GM19438 (cell line): ENCODE results near the gene VSNL1.

Experiments
- ATAC-seq: cut with Tn5 transposase; IDR thresholded peaks from one replicate; pipeline ENCODE4 v1.9.1; 2021; ENCODE audit warnings: low read depth; ENCODE audit not compliant: unreplicated experiment

The VSNL1 gene

GRCh38 chr2:17607379-17607778 lies 66.9 kb downstream of the VSNL1 start:
- ATAC-seq: no peak

GRCh38 chr2:17608251-17608650 lies 67.8 kb downstream of the VSNL1 start:
- ATAC-seq: no peak

GRCh38 chr2:17610521-17610920 lies 70.0 kb downstream of the VSNL1 start:
- no peak for ATAC-seq

DNA sequence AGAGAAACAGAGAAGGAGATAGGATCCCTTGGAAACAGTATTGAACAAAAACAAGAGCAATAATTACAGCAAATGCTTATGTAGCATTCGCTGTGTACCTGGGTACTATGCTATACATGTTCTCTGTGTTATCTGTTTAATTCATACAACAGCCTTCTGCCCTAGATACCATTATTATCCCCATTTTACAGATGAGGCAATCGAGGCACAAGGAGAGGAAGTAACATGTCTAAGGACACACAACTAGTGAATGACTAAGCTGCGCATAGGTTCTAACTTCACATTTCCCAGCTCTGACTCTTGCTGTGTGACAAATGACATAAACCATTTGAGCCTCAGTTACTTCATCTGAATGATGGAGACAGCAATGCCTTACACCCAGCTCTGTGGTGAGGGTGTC lies 70.5 kb downstream of the VSNL1 start:
- no peak for ATAC-seq

- no peak for ATAC-seq
Observed at GRCh38 chr2:17614174-17614930, 73.9 kb downstream of the VSNL1 start.

DNA sequence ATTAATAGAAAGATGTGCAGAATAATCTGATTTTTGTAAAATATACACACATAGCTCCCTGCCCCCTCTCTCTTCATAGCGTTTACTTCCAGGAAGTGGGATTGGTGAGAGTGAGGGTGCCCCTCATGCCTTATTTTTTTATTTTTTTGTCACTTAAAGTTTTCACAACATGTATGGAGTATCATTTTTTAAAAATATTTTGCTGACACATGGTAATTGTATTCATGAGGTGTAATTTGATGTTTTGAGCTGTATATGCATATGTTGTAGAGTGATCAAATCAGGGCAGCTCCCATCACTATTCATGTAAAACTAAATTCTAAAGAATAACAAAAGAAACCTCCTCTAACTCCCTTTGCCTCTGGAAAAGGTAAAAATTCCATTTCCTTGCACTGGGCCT lies 74.7 kb downstream of the VSNL1 start:
- no peak for ATAC-seq

GRCh38 chr2:17615728-17616351 lies 75.3 kb downstream of the VSNL1 start:
- no peak for ATAC-seq

DNA sequence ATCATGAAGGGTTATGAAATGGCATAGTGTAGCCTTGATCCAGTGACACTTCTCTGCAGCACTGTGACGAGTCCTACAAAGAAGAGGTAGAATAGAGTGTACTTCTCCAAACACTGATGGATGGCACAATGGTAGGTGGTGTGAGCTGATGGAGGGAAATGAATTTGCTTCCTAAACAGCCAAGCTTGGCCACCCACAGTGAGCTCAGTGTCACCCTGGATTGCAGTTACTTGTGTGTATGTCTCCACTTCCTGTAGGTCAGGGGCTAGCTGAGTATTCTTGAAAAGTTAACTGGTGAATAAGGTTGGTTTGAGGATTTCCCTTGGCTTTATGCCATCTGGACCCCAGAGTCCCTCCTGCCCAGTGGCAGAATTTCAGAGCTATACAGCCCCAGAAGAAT lies 75.9 kb downstream of the VSNL1 start:
- no peak for ATAC-seq

DNA sequence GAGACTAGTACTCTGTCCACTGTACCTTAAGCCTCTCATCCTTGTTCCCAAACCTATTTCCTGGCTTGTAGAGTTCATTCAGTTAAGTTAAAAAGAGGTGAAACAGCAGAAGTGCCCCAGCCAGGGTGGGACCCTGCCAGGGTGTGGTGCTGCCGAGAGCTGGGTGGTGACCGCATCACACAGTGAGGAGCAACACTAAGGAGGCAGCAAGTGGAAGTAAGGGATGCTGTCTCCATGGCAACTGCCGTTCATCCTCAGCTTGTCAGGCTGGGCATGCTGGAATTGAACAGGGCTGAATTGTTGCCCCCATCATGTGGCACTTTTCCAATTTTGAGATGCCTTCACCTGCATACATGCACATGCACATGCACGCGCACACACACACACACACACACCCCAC lies 77.0 kb downstream of the VSNL1 start:
- no peak for ATAC-seq

DNA sequence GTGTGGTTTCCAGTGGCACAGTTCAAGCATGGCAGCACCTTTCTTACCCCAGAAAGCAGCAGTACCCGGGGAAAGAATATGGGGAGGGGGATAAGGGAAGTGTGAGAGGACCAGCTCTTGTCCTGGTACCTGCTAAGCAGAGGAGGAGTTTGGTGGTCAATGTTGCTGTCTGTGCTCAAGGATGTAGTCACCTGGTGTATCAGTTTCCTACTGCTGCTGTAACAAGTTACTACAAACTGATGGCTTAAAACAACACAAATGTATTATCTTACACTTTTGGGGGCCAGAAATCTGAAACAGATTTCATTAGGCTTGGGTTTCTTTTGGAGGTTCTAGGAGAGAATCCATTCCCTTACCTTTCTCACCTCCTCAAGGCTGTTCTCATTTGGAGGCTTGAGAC lies 77.5 kb downstream of the VSNL1 start:
- no peak for ATAC-seq

- ATAC-seq: no peak
Observed at GRCh38 chr2:17620280-17620679, 79.8 kb downstream of the VSNL1 start.

DNA sequence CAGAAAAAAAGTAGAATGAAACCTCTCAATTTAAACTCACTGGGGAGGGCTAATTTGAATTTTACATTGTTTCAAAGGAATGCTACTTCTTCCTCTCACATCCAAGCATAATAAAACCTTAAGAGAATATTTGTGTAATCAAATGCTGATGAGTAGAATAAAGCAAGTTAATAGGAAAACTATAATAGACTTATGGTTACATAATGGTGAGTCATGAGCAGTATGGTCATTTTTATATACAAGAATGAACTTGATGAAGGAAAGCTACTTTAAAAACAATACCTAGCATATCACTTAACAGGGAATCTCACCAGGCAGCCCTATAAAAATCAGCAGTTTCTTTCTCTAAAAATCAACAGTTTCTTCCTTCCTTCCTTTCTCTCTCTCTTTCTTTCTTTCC lies 80.3 kb downstream of the VSNL1 start:
- ATAC-seq: no peak

GRCh38 chr2:17621781-17622180 lies 81.3 kb downstream of the VSNL1 start:
- no peak for ATAC-seq

- ATAC-seq: no peak
Observed at GRCh38 chr2:17625446-17625845, 85.0 kb downstream of the VSNL1 start.

DNA sequence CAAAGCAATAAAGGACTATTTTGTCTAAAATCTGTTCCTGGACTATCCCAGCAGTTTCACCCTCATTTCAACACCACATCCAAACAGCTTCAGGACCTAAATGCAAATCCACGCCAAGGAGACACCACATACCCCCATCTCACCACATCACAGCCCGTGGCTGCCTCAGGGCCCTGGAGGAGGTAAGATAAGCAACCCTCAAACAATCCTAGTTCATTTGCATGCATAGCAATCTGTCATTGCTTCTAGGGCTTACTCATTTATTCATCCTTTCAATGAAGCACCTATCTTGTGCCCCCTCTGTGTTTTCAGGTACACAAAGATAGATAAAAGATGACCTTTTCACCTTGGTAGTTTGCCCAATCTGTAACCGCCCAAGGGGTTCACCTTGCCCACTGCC lies 86.5 kb downstream of the VSNL1 start:
- ATAC-seq: no peak

DNA sequence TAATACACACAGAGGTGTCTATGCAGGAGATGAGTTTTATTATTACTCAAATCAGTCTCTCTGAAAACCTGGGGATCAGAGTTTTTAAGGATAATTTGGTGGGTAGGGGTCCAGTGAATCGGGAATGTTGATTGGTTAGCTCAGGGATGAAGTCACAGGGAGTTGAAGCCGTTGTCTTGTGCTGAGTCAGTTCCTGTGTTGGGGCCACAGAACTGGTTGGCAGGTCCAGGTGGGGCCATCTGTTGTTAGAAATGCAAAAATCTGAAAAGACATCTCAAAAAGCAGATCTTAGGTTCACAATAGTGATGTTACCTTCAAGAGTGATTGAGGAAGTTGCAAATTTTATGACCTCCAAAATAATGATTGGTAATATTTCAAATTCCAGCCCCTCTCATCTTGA lies 86.9 kb downstream of the VSNL1 start:
- no peak for ATAC-seq

DNA sequence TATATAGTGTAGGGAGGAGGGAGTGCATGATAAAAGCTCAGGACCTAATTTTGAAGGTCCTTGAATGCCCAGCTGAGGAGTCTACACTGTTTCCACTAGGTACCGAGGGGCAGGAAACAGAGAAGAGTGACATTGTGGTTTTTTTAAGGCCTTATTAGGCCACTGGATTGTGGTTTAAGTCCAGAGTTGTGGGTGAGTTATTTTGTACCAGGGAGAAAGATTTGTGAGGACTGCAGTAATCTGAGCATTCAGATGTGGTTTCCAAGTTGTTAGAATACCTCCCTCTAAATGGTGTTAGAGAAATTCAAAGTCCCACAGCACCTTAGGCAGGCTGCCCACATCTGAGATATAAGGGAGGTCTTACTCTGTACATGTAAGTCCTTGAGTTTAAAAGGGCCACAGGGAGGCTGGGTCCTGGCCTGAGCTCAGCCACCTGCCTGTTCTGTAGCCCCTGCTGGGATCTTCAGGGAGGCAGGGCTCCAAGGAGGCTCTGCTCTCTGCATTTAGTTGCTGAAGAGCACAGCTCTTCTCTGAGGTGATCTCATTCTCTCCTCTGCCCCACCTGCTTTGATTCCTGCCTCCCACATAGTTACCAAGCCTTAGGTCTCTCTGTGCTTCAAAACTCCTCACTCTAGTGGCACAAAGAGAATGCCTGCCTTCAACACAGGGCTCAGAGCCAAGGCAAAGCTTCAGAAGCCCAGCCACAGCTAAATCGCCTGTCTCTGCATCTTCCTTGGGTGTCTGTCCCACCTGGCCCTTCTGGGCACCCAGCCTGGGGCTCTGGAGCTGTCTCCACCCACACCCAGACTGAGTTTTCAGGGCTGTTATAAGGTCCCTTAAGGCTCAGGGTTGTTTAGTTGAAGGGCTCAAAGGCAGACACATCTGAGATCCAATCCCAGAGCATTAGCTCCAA lies 88.1 kb downstream of the VSNL1 start:
- ATAC-seq: no peak

- no peak for ATAC-seq
Observed at GRCh38 chr2:17630089-17630488, 89.6 kb downstream of the VSNL1 start.

DNA sequence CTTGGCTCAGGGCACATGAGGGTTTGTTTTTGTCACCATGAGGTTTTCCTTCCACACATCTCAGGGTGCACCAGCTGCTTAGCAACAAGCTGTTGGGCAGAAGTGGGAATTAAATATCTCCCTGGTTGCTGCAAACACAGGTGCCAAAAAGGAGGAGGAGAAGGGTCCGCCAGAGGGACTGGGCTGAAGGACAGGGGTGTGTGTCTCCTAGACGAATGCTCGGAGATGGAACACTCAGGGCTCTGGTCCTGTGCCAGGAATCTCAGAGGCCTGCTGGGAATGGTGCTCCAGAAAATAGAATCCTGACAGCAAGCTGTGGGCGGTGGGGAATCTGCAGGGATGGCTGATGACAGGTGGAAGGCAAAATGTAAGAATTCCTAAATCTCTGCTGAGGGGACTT lies 94.5 kb downstream of the VSNL1 start:
- no peak for ATAC-seq

DNA sequence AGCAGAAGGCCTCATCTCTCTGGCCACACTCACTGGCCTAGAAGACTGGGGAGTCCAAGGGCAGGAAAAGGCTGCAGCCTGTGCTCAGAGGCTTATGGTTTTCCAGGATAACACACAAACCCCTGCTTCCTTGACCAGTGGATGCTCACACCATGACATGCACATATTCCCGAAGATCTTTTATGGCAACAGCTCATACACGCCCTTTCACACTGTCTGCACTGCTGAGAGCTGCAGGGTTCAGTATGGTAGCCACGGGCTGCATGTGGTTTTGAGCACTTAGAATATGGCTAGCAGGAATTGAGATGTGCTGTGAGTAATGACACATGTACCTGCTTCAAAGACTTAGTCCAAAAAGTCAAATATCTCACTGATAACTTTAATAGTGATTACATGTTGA lies 95.8 kb downstream of the VSNL1 start:
- ATAC-seq: no peak

DNA sequence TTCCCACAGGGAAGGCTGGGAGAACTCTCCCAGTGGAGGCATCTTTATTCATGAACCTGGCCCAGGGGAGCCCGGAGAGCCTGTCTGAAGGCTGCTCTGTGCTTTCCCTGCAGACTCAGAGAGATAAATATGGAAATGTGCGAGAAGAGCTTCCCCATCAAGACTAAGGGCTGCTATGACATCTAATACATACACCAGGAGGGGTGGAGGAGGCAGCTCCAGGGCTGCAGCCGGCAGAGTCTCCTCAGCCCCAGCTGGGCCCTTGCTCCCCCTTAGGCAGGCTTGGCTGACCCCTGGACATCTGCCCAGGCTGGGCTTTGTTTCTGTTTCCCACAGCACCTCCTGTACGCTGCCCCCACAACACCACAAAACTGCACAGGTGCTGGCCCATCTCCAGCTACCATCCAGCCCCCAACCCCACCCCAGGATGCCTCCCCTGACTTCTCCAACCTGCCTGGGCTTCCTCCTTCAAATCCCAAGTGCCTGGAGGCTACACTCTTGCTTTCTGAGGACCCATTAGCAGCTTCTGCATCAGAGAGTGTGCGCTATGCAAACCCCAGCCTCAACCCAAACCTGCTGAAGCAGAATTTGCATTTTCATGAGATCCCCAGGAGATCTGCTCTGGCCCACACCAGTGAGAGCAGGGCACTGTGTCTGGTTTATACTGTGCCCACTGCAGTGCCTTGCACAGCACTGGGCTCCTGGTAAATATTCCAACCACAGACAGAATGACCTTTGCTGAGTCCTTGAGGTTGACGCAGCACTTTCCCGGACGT lies 96.8 kb downstream of the VSNL1 start:
- ATAC-seq: no peak
